Suprapubic skin (tissue), 4 donors: Measurements from ENCODE around the gene RUNX3. TPM values are rescaled to one million over a fixed set of nuclear protein-coding genes. Genes with fewer than 3 reads are reported as not detected.

Experiments used
- DNase-seq, 2 donors: peaks; one replicate each; pipeline ENCODE4 v3.0.0-alpha.2; 2019; ENCODE audit warnings: low spot score in 2 of 2
- H3K27ac ChIP-seq: fragments of 200-600 bp; sonication (generic); one replicate; pipeline ENCODE4 v1.5.1; 2019
- H3K27me3 ChIP-seq: fragments of 200-600 bp; sonication (generic); one replicate; pipeline ENCODE4 v1.5.1; 2019
- H3K36me3 ChIP-seq: fragments of 200-600 bp; sonication (generic); one replicate; pipeline ENCODE4 v1.5.1; 2019
- H3K4me1 ChIP-seq: fragments of 200-600 bp; sonication (generic); one replicate; pipeline ENCODE4 v1.5.1; 2019
- H3K4me3 ChIP-seq: fragments of 200-600 bp; sonication (generic); one replicate; pipeline ENCODE4 v1.5.1; 2019; ENCODE audit warnings: mild to moderate bottlenecking
- H3K9me3 ChIP-seq: fragments of 200-600 bp; sonication (generic); one replicate; pipeline ENCODE4 v1.5.1; 2019
- EP300 ChIP-seq: sonication (generic); formaldehyde crosslinking; IDR thresholded peaks from one replicate; pipeline ENCODE4 v1.6.1; 2017; ENCODE audit warnings: antibody characterized with exemption
- POLR2A ChIP-seq, 2 donors: fragments of 450-650 bp; IDR thresholded peaks; one replicate each; pipeline ENCODE4 v1.6.1; 2017; ENCODE audit warnings: antibody characterized with exemption in 2 of 2, mild to moderate bottlenecking in 2 of 2, moderate library complexity in 2 of 2
- POLR2AphosphoS5 ChIP-seq, 3 donors: sonication (generic); formaldehyde crosslinking; IDR thresholded peaks; one replicate each; pipeline ENCODE4 v1.6.1; 2017; ENCODE audit warnings: antibody characterized with exemption in 3 of 3
- WGBS: methylation state at CpG from one replicate; pipeline ENCODE4 v1.1.5; 2018; 5-methylcytosine and 5-hydroxymethylcytosine counted together
- total RNA-seq, 4 donors: library from RNA; depleted of rRNA; stranded (reverse); fragments of >200 nt; gene quantifications; one replicate each; pipeline ENCODE4 v1.1.0, GENCODE V29; 2016
- TF ChIP-seq, protein P1 (sequence below), 2 donors: fragments of 200-600 bp in 1 of 2; fragments of 450-650 bp in 1 of 2; sonication (generic) in 1 of 2; IDR thresholded peaks; one replicate each; pipeline ENCODE4 v1.5.1; 2016 to 2019; ENCODE audit warnings: antibody characterized with exemption in 2 of 2, mild to moderate bottlenecking in 1 of 2, moderate library complexity in 1 of 2

RUNX3 gene
- total RNA-seq, 4 donors from 2014 or later = 7.9 to 18.7 (median 13.8) TPM

DNA sequence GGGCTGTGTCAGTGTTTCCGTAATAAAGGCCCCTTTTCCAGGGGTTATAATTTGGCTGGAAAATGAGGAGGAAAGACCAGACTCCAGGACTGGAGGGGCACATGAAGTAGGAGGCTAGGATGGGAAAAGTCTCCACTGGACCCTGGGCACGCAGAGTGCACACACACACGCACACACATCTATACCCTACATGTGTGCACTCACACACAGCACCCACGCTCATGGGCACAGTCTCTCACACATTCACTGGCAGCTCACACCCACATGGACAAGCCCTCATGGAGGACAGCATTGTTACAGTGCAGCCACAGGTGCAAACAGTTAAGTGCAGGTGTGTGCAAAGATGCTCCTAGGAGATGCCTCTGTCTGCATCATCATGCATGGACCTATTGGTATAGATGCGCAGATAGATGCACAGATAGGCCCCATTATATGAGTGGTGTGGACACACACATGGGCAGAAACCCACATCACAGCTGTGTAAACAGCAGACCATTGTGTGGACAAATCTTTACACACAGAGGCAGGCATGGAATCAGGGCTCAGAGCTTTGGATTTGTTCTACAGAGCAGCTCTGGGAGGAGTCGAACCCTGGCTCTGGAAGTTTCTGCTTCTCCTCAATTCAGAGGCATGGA is 9.1 kb upstream of the RUNX3 start:
- Histone ChIP-seq H3K4me1 (no peaks in the 10 kb centered on the region), H3K4me3 (no peak overlapping the region), H3K36me3 (no peaks in the 10 kb centered on the region), H3K27ac (no peak overlapping the region), H3K9me3 (no peaks in the 10 kb centered on the region), H3K27me3 (peaks cover 20% of the 10 kb centered on the region)
- WGBS = 88% methylated on average over 5 of the region's 6 CpGs
- no peak for TF ChIP-seq POLR2AphosphoS5 (IDR thresholded peaks at IDR 0.05)
- no peak for TF ChIP-seq EP300
- TF ChIP-seq POLR2A (IDR thresholded peaks at IDR 0.05) = no peak
- DNase-seq = no peak

DNA sequence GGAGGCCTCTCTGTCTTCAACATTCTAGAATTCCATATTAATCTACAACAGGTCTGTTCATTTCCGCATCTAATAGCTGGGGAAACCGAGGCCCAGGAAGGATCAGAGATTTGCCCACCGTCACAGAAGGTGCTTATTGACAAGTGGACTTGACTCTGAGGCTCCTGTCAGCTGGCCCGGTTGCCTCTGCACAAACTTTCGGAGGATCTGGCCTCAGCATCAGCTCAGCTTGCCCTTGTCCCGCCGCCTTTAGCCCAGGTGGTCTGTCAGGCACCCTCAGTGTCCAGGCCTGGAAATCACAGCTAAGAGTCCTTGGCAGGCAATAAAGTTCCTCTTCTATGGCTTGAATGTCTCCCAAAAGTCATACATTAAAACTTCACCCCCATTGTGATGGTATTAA is 8.2 kb upstream of the RUNX3 start:
- H3K4me1 ChIP-seq = no peaks in the 10 kb centered on the region
- 96% methylated on average over 7 of the region's 7 CpGs for WGBS

DNA sequence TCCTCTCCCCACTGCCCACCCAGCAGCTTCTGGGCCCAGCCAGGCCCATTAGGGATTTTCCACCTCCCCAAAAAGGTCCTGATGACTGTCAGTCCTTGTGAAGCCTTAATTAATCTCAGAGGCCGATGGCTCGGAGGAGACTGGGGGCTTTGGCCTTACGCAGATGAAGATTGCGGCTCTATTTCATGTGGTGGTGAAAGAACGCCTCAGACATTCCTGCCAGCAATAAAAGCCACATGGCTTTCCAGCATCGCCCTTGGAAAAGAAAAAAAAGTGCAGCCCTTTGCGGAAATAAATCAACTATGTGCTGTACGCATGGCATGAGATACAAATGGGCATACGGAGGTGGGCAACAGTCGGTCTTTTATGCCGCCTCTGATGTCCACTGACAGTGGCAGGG is 6.6 kb upstream of the RUNX3 start:
- TF ChIP-seq EP300 = no peak
- TF ChIP-seq, protein P1, sequence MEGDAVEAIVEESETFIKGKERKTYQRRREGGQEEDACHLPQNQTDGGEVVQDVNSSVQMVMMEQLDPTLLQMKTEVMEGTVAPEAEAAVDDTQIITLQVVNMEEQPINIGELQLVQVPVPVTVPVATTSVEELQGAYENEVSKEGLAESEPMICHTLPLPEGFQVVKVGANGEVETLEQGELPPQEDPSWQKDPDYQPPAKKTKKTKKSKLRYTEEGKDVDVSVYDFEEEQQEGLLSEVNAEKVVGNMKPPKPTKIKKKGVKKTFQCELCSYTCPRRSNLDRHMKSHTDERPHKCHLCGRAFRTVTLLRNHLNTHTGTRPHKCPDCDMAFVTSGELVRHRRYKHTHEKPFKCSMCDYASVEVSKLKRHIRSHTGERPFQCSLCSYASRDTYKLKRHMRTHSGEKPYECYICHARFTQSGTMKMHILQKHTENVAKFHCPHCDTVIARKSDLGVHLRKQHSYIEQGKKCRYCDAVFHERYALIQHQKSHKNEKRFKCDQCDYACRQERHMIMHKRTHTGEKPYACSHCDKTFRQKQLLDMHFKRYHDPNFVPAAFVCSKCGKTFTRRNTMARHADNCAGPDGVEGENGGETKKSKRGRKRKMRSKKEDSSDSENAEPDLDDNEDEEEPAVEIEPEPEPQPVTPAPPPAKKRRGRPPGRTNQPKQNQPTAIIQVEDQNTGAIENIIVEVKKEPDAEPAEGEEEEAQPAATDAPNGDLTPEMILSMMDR (IDR thresholded peaks at IDR 0.05) = no peak
- TF ChIP-seq POLR2A (IDR thresholded peaks at IDR 0.05) = no peak
- no peak for TF ChIP-seq POLR2AphosphoS5 (IDR thresholded peaks at IDR 0.05)
- DNase-seq = no peak
- H3K36me3 ChIP-seq = no peaks in the 10 kb centered on the region
- peaks cover 11% of the 10 kb centered on the region for H3K4me1 ChIP-seq
- H3K9me3 ChIP-seq = no peaks in the 10 kb centered on the region
- WGBS = 86% methylated on average over 11 of the region's 11 CpGs
- H3K4me3 ChIP-seq = no peak overlapping the region
- no peak overlapping the region for H3K27ac ChIP-seq
- H3K27me3 ChIP-seq = peaks cover 39% of the 10 kb centered on the region

More for the DNA sequence above, 8.2 kb upstream of the RUNX3 start:
- no peak overlapping the region for H3K27ac ChIP-seq
- no peaks in the 10 kb centered on the region for H3K9me3 ChIP-seq
- TF ChIP-seq POLR2A (IDR thresholded peaks at IDR 0.05) (no peak), POLR2AphosphoS5 (IDR thresholded peaks at IDR 0.05) (no peak), EP300 (no peak)
- TF ChIP-seq, protein P1 (IDR thresholded peaks at IDR 0.05) = no peak
- H3K4me3 ChIP-seq = no peak overlapping the region
- no peaks in the 10 kb centered on the region for H3K36me3 ChIP-seq
- DNase-seq = no peak
- H3K27me3 ChIP-seq = peaks cover 29% of the 10 kb centered on the region

DNA sequence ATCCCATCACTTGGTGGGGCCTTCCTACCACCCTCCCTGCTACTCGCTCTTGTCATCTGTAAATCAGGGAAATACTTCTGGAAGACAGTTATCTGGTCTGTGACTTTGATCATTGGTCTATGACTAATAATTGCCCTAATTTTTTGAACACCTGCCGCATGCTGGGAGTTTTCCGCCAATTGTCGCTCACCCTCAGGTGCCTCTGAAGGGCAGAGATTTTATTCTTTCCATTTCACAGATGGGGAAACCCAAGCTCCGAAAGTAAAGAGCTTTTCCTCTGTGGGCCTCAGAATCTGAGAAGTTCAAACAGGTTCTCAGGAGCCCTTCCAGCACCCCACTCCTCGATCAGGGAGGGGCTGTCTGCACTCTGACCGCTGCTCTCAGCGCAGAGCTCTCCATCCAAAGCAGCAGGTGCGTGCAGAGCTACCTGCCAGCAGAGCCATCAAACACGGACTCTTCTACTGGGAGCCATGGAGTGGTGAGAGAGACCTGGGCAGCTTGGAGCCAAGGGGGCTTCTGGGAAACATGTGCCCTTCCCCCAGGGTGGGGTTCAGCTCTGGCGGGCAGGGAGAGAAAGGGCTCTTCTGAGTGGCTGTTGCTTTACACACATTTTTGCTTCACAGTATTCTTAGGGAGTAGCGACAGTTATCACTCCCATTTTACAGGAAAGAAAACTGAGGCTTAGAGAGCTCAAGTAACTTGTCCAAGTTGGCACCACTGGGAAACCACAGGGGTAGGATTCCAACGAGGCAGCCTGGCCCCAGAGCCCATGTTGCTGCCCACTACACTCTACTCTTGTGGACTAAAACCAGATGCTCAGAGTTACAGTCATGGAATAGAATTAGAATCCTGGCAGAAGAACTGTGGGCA is 5.8 kb upstream of the RUNX3 start:
- H3K36me3 ChIP-seq = no peaks in the 10 kb centered on the region
- no peak for DNase-seq
- H3K27ac ChIP-seq = no peak overlapping the region
- no peaks in the 10 kb centered on the region for H3K9me3 ChIP-seq
- H3K4me3 ChIP-seq = no peak overlapping the region
- TF ChIP-seq EP300 (no peak), POLR2A (IDR thresholded peaks at IDR 0.05) (no peak), POLR2AphosphoS5 (IDR thresholded peaks at IDR 0.05) (no peak)
- TF ChIP-seq, protein P1 (IDR thresholded peaks at IDR 0.05) = no peak
- peaks cover 48% of the 10 kb centered on the region for H3K27me3 ChIP-seq
- 84% methylated on average over 13 of the region's 13 CpGs for WGBS
- peaks cover 18% of the 10 kb centered on the region for H3K4me1 ChIP-seq

DNA sequence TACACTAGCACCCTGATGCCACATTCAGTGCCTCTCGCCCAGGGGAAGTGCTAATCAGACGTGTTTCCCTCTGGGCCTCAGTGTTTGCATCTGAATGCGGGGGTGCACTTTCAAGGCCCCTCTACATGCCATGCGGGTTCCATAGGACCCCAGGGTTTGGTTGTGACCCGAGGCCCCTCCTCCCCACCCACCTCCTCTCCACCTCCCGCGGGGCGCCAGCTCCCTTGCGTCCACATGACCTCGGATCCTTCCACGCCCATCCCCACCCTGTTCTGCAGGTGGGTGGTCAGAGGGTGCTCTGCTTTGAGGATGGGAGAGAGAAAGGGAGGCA is 5.1 kb upstream of the RUNX3 start:
- Histone ChIP-seq H3K4me3 (no peak overlapping the region), H3K9me3 (no peaks in the 10 kb centered on the region), H3K27me3 (peaks cover 55% of the 10 kb centered on the region), H3K36me3 (no peaks in the 10 kb centered on the region), H3K27ac (no peak overlapping the region), H3K4me1 (peaks cover 24% of the 10 kb centered on the region)
- WGBS = 50% methylated on average over 11 of the region's 11 CpGs
- DNase-seq = no peak
- TF ChIP-seq, protein P1 (IDR thresholded peaks at IDR 0.05) = no peak
- TF ChIP-seq POLR2A (IDR thresholded peaks at IDR 0.05) = no peak
